A549 treated with dexamethasone at 1 μM for 4 hours (cell line): ENCODE measurements around the gene APOL2. TPM values are rescaled to one million over a fixed set of nuclear protein-coding genes. Genes with fewer than 3 reads are reported as not detected.

Experiments
- total RNA-seq: library from RNA; stranded (reverse); fragments of 200-300 nt; extraction: Qiagen RNA extraction; gene quantifications from 5 replicates; pipeline ENCODE4 v1.2.3, GENCODE V29; 2022

Gene APOL2
- 61.9 to 83.2 TPM (median 65.9 TPM) in 5 replicates for total RNA-seq

GRCh38 chr22:36239401-36240171, at the start of gene APOL2:
Gene APOL2, minus strand, starts transcription at chr22:36239527. Its CDS starts 6,365 bp downstream, at chr22:36233162.

GRCh38 chr22:36252754-36253522, 13.6 kb upstream of the APOL2 start, which contains the start of gene APOL1:
Gene APOL1, plus strand, starts transcription at chr22:36253133. Its CDS starts 1,823 bp downstream, at chr22:36254956.

GRCh38 chr22:36201630-36202319, 37.6 kb downstream of the APOL2 start, which contains the start of gene APOL4:
Gene APOL4, minus strand, starts transcription at chr22:36201809. Its CDS starts 75 bp downstream, at chr22:36201734.

Other genes starting within 250 kb of the APOL2 start
- 24.5 to 34.6 TPM (median 32.5 TPM) in 5 replicates for gene RBFOX2, start 210.7 kb downstream of the APOL2 start, total RNA-seq
- gene APOL3, start 78.8 kb downstream of the APOL2 start, total RNA-seq = 0.05 to 0.14 TPM (median 0.07 TPM) in 5 replicates
- gene APOL4, start 37.7 kb downstream of the APOL2 start, total RNA-seq = 0.02 to 0.14 TPM in 2 of 5 replicates, not detected in the others
- gene APOL1, start 13.6 kb upstream of the APOL2 start, total RNA-seq = 14.7 to 19.4 TPM (median 16.3 TPM) in 5 replicates
- 131 to 201 TPM (median 188 TPM) in 5 replicates for gene MYH9, start 148.4 kb upstream of the APOL2 start, total RNA-seq
- 60.9 to 66.2 TPM (median 62.3 TPM) in 5 replicates for gene TXN2, start 242.1 kb upstream of the APOL2 start, total RNA-seq